Umbilical cord (tissue), 2 donors: ENCODE data around the gene SPDYE3. TPM values are rescaled to one million over a fixed set of nuclear protein-coding genes. Genes with fewer than 3 reads are reported as not detected.
A peak's percentile ranks its signal among the peaks of the same experiment; 100 is the strongest.
"Not testable (repeated sequence)": the region's sequence is repeated elsewhere in the genome, so short reads cannot be mapped to it uniquely, and the experiment has no call there.

Source experiments
- DNase-seq: peaks from one replicate; pipeline ENCODE4 v3.0.0-alpha.2; 2015; ENCODE audit warnings: low spot score
- total RNA-seq: library from RNA; depleted of rRNA; stranded (reverse); fragments of >200 nt; gene quantifications from one replicate; pipeline ENCODE4 v1.2.3, GENCODE V29; 2014; ENCODE audit warnings: low replicate concordance; ENCODE audit not compliant: insufficient read depth

SPDYE3 gene
- total RNA-seq, 1 donor from 2014 or later: 1.2 TPM

DNA sequence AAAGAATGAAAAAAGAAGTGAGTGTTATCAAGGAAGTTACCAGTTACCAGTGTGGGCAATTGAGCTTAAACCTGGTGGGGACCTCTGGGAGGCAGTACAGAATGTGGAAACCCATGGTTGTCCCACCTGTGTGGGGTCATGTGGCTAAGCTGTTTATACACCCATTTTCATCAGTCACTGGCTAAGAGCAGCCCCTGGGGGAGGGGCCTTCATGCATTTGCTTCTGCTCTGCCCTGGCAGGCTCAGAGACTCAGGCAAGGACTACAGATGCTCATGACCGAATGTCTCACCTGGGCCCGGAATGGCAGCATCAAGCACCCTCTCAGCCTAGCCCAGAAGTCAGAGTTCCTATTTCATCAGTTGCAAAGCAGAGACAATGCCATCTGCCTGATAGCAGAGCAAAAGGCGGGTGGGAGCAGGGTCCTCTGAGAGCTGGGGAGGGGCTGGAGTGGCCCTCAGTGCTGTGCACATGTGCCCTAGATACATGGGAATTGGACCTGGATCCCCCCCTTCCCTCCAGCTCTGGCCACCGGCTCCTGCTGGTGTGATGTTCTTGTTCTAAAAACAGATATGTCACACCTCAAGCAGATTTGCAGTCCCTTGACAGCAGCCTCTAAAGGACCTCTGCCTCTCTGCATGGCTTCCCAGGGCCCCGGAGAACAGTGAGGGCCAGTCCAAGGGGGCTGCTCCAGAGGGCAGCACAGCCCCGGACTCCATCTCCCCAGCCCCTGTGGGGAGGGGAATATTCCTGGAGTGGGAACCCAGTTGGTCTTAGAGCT is 20.1 kb upstream of the SPDYE3 start:
- DNase-seq: not testable (repeated sequence)

DNA sequence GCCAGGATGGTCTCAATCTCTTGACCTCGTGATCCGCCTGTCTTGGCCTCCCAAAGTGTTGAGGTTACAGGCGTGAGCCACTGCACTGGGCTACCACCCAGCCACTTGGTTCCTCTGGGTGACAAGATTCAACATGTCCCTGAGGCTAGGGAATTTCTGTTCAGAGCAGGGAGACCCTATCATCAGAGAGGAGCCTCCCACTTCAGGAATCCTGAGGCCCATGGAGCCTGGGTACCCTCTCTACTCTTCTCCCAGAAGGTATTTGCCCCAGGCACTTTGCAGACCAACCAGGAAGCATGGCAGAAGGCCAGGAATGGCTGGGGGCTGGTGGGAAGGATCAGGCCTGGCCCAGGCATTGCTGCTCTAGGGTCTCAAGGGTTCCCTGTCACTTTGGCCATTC is 19.2 kb upstream of the SPDYE3 start:
- DNase-seq: not testable (repeated sequence)

DNA sequence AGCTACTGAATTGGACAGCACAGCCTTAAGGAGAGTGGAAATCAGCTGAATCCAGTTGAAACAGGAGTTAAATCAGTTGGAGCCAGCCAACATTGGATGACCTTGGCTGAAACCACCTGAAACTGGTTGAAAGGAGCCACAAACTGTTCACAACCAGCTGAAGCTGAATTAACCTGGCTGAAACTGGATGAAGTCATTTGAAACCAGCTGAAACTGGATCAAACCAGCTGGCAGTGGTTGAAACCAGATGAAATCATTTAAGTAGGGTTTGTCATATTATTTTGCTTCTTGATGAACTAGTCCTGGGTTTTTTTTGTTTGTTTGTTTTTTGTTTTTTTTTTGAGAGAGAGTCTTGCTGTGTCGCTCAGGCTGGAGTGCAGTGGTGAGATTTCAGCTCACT is 15.3 kb upstream of the SPDYE3 start:
- not testable (repeated sequence) for DNase-seq

DNA sequence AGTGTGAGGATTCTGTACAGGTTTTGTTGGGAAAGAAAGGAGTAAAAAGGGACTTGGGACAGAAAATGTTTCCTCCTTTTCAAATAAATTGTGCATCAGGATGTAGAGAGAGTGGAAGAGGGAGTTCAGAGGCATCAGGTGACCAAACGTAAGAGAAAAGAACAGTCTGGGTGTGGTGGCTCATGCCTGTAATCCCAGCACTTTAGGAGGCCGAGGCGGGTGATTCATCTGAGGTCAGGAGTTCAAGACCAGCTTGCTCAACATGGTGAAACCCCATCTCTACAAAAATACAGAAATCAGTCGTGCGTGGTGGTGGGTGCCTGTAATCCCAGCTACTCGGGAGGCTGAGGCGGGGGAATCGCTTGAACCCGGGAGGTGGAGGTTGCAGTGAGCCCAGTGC is 12.2 kb upstream of the SPDYE3 start:
- DNase-seq: not testable (repeated sequence)

DNA sequence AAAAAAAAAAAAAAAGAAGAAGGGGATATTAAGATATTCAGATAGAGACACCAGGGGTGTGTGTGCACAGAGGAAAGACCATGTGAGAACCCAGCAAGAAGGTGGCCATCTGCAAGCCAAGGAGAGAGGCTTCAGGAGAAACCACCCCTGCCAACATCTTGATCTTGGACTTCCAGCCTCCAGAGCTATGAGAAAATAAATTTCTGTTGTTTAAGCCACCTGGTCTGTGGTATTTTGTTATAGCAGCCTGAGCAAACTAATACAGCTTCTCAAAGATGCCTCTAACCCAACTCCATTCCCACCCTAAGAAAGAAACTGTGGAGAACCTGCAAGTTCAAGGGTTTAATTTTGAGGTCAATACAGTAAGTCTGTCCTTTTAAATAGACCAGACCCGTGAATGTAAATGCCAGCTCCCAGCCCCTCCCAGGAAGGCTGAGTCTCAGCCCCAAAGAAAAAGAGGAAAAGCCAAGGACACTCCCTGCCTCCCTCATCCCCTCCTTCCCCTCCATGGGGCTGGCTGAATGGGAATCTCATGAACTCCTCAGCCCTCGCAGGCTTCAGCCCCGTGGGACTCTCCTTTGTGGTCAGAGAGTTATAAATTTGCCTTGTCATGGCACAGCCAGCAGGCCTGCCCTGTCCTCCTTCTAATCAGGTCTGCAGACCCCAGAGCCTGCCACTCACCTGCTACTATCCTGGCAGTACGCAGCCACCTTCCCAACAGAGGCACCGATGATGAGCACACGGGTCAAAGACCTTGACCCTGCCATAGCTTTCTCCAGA is 9.5 kb upstream of the SPDYE3 start:
- not testable (repeated sequence) for DNase-seq

DNA sequence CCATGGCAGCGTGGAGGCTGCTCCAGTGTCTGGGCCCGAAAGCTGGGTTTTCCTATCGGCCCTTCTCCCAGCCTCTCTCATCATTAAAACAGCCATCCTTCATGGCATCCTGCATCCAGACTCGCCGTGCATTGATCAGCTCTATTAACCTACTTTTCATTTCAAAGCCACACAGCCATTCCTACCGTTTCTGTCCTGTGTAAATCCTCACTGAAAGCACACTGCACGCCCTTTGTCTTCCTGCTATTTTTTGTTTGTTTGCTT is 8.9 kb upstream of the SPDYE3 start:
- not testable (repeated sequence) for DNase-seq

DNA sequence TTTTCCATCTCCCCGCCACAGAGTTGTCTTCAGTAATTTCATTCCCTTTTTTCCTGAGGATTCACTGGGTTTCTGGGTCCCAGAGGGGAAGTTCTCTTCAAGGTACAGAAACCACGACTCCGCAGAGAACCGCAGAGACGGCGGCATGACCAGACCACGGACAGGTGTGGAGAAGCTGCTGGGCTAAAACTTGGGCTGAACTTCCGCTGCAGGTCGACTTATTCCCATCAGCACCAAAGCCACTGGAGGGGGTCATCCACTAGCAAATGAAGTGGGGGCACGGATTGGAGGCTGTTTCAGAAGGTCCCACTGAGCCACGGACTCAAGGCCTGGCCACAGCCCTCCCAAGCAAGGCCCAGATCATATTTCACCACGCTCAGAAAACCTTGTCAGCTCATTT is 3.0 kb upstream of the SPDYE3 start:
- not testable (repeated sequence) for DNase-seq

DNA sequence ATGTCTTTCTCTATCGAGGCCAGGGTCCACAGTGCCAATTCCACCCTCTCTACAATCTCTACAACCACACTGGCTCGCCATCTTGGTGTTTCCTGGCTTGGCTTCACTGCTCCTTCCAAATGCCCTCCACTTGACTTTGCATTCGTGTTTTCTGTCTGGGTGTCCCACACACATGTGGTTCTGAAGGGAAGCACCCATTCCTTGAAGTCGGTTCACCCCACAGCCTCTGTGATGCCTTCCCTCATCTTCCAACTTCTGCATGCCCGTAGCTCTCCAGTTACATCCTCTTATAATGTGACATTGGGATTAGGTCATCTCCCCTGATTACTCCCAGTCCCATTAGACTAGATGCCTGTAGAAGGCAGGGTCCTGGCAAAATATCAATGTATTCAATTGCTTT is 10.8 kb downstream of the SPDYE3 start:
- not testable (repeated sequence) for DNase-seq

DNA sequence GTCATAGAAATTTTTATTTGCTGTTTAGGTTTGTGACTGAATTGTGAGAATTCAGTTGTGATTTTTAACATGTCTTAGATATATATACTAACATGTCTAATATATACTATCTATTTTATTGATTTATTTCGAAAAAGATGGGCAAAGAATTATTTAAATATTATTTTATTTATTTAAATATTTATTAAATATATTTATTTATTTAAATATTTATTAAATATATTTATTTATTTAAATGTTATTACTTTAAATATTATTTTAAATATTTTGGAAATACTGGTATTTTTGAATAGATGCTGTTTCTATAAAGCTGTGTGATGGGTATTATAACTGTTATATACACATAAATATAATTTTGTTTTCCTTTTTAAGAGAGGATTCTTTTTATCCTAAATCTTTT is 14.1 kb downstream of the SPDYE3 start:
- DNase-seq: not testable (repeated sequence)

DNA sequence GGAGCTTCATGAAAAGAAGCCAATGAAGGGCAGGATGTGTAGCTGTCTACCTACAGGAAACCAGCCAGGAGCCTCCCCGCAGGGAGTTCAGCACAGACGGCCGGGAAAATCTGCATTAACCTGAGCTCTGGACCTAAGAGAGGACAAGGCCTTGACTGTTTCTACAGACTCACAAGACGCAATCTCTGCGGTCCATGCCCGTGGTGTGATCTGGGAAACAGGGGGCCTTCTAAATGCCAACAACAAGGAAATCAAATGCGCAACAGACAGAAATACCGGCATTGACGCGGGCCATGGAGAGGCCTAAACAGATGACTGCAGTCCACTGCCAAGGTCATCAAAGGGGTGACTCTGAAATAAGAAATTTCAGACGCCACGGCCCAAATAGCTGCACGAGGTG is 16.7 kb downstream of the SPDYE3 start:
- DNase-seq: not testable (repeated sequence)

DNA sequence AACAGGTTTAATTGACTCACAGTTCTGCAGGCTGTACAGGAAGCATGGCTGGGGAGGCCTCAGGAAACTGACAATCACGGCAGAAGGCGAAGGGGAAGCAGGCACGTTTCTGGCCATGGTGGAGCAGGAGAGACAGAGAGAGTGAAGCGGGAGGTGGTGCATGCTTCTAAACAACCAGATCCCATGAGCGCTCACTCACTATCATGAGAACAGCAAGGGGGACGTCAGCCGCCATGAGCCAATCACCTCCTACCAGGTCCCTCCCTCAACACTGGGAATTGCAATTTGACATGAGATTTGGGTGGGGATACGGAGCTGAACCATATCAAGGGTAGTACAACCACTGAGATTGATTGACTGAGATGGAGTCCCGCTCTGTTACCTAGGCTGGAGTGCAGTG is 18.2 kb downstream of the SPDYE3 start:
- not testable (repeated sequence) for DNase-seq

DNA sequence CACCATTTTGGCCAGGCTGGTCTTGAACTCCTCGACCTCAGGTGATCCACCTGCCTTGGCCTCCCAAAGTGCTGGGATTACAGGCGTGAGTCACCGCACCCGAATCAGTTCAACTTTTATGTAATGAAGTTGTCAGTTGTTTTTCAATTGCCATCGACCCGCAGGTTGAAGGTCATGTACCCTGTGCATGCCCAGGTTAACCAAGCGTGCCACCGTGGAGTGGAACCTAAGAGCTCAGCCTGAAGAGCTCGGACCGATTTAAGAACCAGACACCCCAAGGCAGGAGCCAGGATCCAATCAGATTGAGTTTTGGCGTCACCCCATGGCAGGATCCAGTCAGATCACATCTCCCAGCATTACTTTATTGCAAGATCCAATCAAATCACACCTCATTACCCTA is 19.4 kb downstream of the SPDYE3 start:
- not testable (repeated sequence) for DNase-seq

DNA sequence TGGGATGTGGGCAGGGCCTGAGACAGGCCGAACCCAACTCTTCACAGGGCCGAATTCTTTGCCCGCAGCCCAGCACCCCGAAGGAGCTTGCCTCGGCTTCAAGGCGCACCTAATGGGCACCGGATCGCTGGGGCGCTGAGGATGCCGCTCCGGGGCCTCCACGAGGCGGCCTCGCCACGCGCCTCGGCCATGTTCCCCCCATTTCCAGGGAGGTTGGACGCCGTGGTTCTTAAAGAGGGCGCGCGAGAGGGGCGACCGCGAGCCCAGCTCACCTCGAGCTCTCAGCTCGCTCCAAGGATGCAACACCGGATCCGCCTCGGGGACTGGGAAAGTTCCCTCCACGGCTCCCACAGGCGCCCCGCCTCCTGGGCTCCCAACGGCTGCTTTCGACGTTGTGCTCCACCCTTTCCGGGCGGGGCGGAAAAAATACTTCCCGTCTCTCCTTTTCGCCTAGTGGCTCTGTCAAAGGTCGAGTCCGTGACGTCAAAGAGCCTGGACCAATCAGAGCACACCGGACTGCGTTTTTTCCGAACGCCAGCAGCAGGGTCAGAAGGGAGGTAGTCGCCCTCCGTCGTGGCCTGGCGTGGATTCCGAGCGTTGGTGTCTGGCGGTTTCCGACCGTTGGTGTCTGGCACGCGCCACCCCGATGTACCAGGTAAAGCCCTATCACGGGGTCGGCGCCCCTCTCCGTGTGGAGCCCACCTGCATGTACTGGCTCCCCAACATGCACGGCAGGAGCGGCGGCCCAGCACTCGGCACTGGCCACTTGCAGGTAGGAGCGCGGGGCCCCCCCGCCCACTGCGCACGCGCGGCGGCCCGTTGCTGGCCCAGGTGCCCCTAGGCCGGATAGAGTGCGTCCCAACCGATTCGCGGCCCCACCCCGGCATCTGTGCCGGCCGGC is 28.3 kb downstream of the SPDYE3 start:
- peak; percentile 96 for DNase-seq

DNA sequence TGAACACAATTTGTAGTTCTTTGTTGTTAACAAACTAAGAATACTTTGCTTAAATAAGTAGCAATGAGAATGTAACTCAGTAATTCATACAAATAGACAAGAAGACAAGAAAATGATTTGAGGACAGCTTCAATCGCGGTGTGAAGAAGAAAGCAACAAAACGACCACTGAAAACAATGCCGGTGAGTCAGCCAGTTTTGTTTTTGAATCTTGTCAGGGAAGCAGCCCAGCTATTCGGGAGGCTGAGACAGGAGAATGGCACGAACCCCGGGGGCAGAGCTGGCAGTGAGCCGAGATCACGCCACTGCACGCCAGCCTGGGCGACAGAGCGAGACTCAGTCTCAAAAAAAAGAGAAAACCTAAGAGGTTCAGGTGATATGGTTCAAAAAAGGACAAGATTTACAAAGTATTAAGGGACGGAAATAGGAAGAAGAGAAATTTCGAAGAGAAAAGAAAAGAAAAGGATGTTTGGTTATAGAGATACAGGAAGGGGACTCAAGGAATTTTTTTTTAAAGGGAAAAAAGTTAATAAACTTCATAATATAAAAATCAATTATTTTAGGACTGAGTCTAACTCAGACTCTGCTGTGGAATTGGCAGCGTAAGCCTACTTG is 30.7 kb downstream of the SPDYE3 start:
- not testable (repeated sequence) for DNase-seq

DNA sequence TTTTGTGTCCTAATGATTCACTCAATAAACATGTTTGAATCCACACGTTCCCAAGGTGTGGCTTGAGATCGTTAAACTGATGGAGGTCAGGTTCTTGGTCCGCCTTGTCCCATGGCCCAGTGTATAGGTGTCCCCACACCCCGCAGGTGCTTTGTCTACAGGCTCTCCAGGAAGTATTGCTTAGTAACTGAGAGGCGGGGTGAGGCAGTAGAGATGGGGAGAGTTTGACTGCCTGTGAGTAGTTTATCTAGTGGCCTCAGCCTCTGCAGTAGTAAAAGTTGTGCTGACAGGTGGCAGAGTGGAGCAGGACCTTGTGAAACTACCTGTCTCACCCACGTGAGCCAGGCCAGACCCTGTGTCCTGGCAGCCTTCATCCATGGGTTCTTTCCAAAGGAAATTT is 33.8 kb downstream of the SPDYE3 start:
- DNase-seq: not testable (repeated sequence)

DNA sequence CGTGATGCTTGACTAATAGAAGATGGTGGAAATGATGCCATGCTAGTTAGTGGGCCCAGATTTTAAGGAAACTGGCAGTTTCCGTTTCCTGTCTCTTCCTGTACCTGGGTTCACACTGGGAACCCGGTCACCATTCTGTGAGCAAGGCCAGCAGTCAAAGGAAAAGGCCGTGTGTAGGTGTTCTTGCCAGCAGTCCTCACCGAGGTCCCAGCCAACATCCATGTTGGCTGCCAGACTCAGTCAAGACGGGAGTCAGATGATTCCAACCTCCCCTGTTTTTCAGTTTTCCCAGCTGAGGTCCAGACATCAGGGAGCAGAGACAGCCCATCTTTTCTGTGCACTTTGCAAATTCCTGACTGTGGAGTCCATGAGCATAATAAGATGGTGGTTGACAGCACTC is 35.3 kb downstream of the SPDYE3 start:
- no peak for DNase-seq

DNA sequence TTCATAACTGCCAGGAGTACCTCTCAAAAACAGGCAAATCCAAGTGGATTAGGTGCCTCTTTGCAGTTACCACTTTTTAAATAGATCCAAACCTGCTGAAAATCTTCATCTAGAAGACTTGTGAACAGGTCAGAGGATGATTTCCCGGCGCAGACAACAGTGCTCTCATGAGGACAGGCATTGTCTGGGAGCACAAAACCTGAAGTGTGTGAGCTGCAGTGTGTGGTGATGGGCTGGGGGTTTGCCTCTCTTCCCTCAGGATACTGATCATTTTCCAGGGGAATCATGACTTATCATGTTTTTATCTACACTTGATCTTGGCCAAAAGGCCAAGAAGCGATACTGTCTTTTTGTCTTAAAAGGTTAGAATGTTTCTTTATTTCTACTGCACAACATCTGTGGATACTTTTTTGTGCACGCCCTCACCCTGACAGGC is 36.6 kb downstream of the SPDYE3 start:
- DNase-seq: not testable (repeated sequence)

DNA sequence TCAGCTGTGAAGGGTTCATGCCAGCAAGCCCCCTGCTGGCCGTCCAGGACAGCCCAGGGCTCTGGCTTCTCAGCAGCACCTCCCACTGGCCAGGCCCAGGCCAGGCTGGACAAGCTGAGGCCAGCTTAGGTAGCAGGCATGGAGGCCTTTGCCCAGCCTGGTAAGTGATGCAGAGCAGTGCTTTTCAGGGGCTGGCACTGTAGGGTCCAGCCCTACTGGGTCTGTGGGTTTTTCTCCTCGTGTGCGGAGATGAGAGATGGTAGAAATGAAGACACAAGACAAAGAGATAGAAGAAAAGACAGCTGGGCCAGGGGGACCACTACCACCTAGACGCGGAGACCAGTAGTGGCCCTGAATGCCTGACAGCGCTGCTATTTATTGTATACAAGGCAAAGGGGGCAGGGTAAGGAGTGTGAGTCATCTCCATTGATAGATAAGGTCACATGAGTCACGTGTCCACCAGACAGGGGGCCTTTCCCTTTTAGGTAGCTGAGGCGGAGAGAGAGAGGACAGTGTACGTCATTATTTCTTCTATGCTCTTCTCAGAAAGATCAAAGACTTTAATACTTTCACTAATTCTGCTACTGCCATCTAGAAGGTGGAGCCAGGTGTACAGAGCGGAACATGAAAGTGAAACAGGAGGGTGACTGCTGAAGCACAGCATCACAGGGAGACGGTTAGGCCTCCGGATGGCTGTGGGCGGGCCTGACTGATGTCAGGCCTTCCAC is 37.2 kb downstream of the SPDYE3 start:
- not testable (repeated sequence) for DNase-seq

DNA sequence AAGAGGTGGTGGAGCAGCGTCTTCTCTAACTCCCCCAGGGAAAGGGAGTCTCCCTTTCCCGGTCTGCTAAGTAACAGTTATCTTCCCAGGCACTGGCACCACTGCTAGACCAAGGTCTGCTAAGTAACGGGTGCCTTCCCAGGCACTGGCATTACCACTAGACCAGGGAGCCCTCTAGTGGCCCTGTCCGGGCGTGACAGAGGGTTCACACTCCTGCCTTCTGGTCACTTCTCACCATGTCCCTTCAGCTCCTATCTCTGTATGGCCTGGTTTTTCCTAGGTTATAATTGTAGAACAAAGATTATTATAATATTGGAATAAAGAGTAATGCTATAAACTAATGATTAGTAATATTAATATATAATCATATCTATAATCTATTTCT is 37.8 kb downstream of the SPDYE3 start:
- DNase-seq: peak; percentile 44

DNA sequence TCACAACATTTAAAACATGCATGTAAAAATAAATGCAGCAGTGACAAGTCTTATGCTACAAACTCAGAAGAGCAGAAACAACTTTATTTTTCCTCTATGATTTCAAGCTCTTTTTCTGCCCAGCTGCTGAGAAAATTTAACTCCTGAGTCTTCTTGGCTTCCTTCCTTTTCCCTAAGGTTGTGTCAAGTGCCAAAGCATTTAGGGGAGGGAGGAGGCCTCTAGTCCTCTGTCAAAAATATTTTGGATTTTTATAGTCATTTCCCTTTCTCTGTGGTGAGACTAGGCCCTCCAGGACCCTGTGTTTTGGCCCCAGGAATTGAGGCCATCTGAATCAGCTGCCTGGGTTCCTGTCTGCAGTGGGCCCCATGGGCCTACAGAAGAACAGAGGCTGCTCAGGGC is 39.4 kb downstream of the SPDYE3 start:
- no peak for DNase-seq

DNA sequence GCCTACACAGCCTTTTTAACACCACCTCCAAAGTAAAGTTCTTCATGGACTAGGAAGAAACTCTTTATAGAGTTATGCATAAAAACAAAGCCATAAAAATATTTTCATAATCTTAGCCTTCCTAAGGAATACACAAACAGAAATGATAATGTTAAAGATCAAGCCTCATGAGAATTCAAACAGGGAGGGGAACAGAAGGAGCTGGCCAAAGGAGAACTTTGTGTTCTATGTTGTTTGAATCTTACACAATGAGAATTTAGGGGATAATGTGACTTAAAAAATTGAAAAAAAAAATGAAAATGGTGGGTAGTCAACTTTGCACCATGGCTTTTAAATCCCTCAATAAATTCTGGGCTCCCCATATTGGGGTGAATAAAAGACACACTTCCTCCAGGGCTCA is 41.3 kb downstream of the SPDYE3 start:
- no peak for DNase-seq
